ENCODE results near the gene FADS3. TPM values are rescaled to one million over a fixed set of nuclear protein-coding genes. Genes with fewer than 3 reads are reported as not detected.

Gene FADS3
- total RNA-seq, 4 donors from 2014 or later = 10.9 to 27.8 (median 18.3) TPM

DNA sequence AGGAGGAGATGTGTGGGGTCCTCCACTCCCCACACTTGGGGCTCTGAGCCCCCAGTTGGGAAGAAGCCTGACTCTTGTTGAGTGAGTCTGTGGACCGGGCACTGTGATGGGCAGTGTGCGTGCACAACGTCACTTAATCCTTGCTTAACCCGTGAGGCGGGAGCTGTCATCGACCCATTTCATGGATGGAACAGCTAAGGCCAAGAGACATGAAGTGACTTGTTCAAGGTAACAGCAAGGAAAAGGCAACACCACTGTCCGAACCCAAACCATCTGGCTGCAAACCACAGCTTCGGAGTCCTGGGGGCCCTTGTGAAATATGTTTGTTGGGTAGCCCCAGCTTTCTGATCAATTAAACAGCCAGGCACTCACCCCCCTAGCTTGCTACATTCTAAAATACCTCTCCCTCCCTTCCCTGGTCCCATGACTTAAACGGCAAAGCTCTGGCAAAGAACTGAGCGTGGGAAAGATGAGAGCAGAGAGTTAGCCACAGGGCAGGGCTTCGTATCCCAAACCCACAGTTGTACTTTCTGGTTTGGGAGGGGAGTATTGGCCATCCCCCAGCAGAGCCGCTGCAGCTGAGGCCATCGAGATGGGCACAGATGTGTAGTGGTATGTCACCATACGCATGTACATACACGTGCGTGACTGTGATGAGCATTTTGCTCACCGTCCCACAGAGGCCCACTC, 37.0 kb downstream of the FADS3 start:
- intact Hi-C loops (cut with DNase I; ENCODE audit: low total_unique reads) = no loop called here
- H3K4me3 ChIP-seq (ENCODE audit: low read depth, poor library complexity, severe bottlenecking) = no peak overlapping the region
- TF ChIP-seq POLR2A (IDR thresholded peaks at IDR 0.05) (no peak), CTCF (IDR thresholded peaks at IDR 0.05) (no peak)
- WGBS, 2 donors = 83 to 89% methylated on average over 17 of the region's 17 CpGs
- no peak for DNase-seq (ENCODE audit: low spot score in 2 of 2)

GRCh38 chr11:61853698-61854169, 37.6 kb downstream of the FADS3 start:
- TF ChIP-seq POLR2A (IDR thresholded peaks at IDR 0.05) (no peak), CTCF (IDR thresholded peaks at IDR 0.05) (no peak)
- intact Hi-C loops (cut with DNase I; ENCODE audit: low total_unique reads) = no loop called here

DNA sequence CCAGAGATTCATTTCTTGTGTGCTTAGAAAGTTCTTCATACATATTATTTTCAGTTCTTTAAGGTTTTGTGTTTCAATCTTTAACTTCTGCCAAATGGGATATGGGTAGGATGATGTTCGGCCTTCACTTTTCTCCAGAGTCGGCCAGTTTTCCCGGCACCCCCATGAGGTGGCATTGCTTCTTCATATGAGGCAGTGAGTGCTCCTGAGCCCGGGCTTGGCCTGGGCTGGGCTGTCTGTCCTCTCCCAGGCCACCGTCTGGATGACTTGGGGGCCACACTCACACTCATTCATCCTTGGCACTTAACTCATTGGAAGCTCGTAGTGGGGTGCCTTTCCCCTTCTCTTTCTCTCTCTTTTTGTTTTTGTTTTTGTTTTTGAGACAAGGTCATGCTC, 39.4 kb downstream of the FADS3 start:
- intact Hi-C loops (cut with DNase I; ENCODE audit: low total_unique reads) = no loop called here
- 91 to 92% methylated on average over 6 of the region's 6 CpGs for WGBS, 2 donors
- TF ChIP-seq CTCF (IDR thresholded peaks at IDR 0.05) (no peak), POLR2A (IDR thresholded peaks at IDR 0.05) (no peak)
- DNase-seq (ENCODE audit: low spot score in 2 of 2) = no peak
- H3K4me3 ChIP-seq (ENCODE audit: low read depth, poor library complexity, severe bottlenecking) = no peak overlapping the region

More at GRCh38 chr11:61853698-61854169, 37.6 kb downstream of the FADS3 start:
- no peak for DNase-seq (ENCODE audit: low spot score in 2 of 2)
- 61 to 76% methylated on average over 3 to 13 of the region's 13 CpGs for WGBS, 2 donors
- no peak overlapping the region for H3K4me3 ChIP-seq (ENCODE audit: low read depth, poor library complexity, severe bottlenecking)

- 75 to 80% methylated on average over 23 to 24 of the region's 24 CpGs for WGBS, 2 donors
- no peak overlapping the region for H3K4me3 ChIP-seq (ENCODE audit: low read depth, poor library complexity, severe bottlenecking)
- intact Hi-C loops (cut with DNase I; ENCODE audit: low total_unique reads) = no loop called here
- TF ChIP-seq CTCF (IDR thresholded peaks at IDR 0.05) (no peak), POLR2A (IDR thresholded peaks at IDR 0.05) (no peak)
- DNase-seq (ENCODE audit: low spot score in 2 of 2) = no peak
Measured at GRCh38 chr11:61851113-61851899, 40.0 kb downstream of the FADS3 start.

- no peak for DNase-seq (ENCODE audit: low spot score in 2 of 2)
- H3K4me3 ChIP-seq (ENCODE audit: low read depth, poor library complexity, severe bottlenecking) = no peak overlapping the region
- intact Hi-C loops (cut with DNase I; ENCODE audit: low total_unique reads) = no loop called here
- TF ChIP-seq POLR2A (IDR thresholded peaks at IDR 0.05) (no peak), CTCF (IDR thresholded peaks at IDR 0.05) (no peak)
- 43 to 55% methylated on average over 7 of the region's 7 CpGs for WGBS, 2 donors
Measured at GRCh38 chr11:61850687-61851086, 40.7 kb downstream of the FADS3 start.
